GM12801 (cell line): Measurements from ENCODE around the gene EDA.

ENCODE experiments used
- CTCF ChIP-seq: IDR thresholded peaks from one replicate; pipeline ENCODE4 v1.5.1; 2011; ENCODE audit warnings: control low read depth; ENCODE audit not compliant: insufficient read length; ENCODE audit errors: extremely low read depth

Gene EDA

GRCh38 chrX:69993494-69993893 lies 377.6 kb downstream of the EDA start:
- TF ChIP-seq CTCF, result no peak

GRCh38 chrX:69995362-69996112 lies 379.6 kb downstream of the EDA start:
- TF ChIP-seq CTCF, result no peak

- TF ChIP-seq CTCF, result no peak
Observed at GRCh38 chrX:69996113-69996468, 380.2 kb downstream of the EDA start.

- TF ChIP-seq CTCF, result no peak
Observed at GRCh38 chrX:70001269-70001668, 385.4 kb downstream of the EDA start.

GRCh38 chrX:70001708-70002341 lies 385.9 kb downstream of the EDA start:
- no peak for TF ChIP-seq CTCF

GRCh38 chrX:70007946-70008345 lies 392.0 kb downstream of the EDA start:
- no peak for TF ChIP-seq CTCF

GRCh38 chrX:70009049-70009448 lies 393.1 kb downstream of the EDA start:
- TF ChIP-seq CTCF, result no peak
